HCT116 (cell line): ENCODE data around the gene TBCCD1. TPM values are rescaled to one million over a fixed set of nuclear protein-coding genes. Genes with fewer than 3 reads are reported as not detected.

Experiments
- ATAC-seq: fragments of 200-7000 bp; cut with Tn5 transposase; 2 replicates; pipeline ENCODE4 v1.9.1; 2020; ENCODE audit warnings: mild to moderate bottlenecking, moderate library complexity
- BruUV-seq: library from RNA; stranded (reverse); fragments of 400-500 nt; replicated peaks from 2 replicates; lab custom pipeline; 2021; lab: Mats Ljungman, UMichigan
- CTCF ChIA-PET: fragments of 300-600 bp; sonication (Branson Sonifier 250); formaldehyde crosslinking; loops from one replicate; lab custom pipeline; 2021; ENCODE audit warnings: antibody characterized with exemption; lab: Charles Lee
- POLR2A ChIA-PET: fragments of 300-600, 350-600 bp; sonication (Branson Sonifier 250); formaldehyde crosslinking; loops from one replicate; lab custom pipeline; 2021; ENCODE audit warnings: antibody characterized with exemption; lab: Charles Lee
- RAD21 ChIA-PET, 2 experiments: fragments of 300-600 bp; sonication (Branson Sonifier 250); formaldehyde crosslinking; loops; one replicate each; lab custom pipeline; 2023; ENCODE audit warnings: low total read pairs in 2 of 2; ENCODE audit not compliant: uncharacterized antibody in 2 of 2, unreplicated experiment in 2 of 2, low non-redundant PET in 1 of 2; lab: Charles Lee
- DNase-seq: peaks from one replicate; pipeline ENCODE4 v3.0.0-alpha.2; 2010; ENCODE audit warnings: low read depth, low spot score
- H2AFZ ChIP-seq: fragments of 200-600 bp; shearing (Covaris generic), sonication (generic); 2 replicates; pipeline ENCODE4 v1.6.1; 2017; ENCODE audit warnings: low read depth, mixed run types, mixed read lengths, antibody characterized with exemption, low read length; ENCODE audit not compliant: poor library complexity, severe bottlenecking
- H3K27ac ChIP-seq: 2 replicates; pipeline ENCODE4 v1.5.1; 2012; ENCODE audit warnings: low read depth, low read length
- H3K27me3 ChIP-seq: fragments of 200-600 bp; sonication (generic); 2 replicates; pipeline ENCODE4 v1.6.1; 2016; ENCODE audit warnings: mixed run types, low read length, mixed read lengths; ENCODE audit not compliant: insufficient read depth
- H3K36me3 ChIP-seq, 2 experiments: fragments of 200-500 bp in 1 of 2; fragments of 200-600 bp in 1 of 2; sonication (Bioruptor generic) in 1 of 2; sonication (generic) in 1 of 2; 2 replicates each; pipeline versions ENCODE4 v1.5.1 to v1.6.1; 2014 to 2016; ENCODE audit warnings: low read length in 2 of 2, inconsistent platforms in 1 of 2, mixed read lengths in 1 of 2, mixed run types in 1 of 2; ENCODE audit not compliant: insufficient read depth in 2 of 2, control insufficient read depth in 1 of 2
- H3K4me1 ChIP-seq, 2 experiments: fragments of 200-600 bp in 1 of 2; sonication (generic) in 1 of 2; 2 replicates each; pipeline versions ENCODE4 v1.5.1 to v1.6.1; 2012 to 2017; ENCODE audit warnings: low read length in 2 of 2, inconsistent platforms in 1 of 2, mild to moderate bottlenecking in 1 of 2, mixed read lengths in 1 of 2, mixed run types in 1 of 2, moderate library complexity in 1 of 2; ENCODE audit not compliant: insufficient read depth in 2 of 2, control insufficient read depth in 1 of 2
- H3K4me2 ChIP-seq: fragments of 200-600 bp; sonication (generic); 2 replicates; pipeline ENCODE4 v1.6.1; 2017; ENCODE audit warnings: mixed run types, low read length, mixed read lengths
- H3K4me3 ChIP-seq, 2 experiments: fragments of 200-600 bp in 1 of 2; sonication (generic) in 1 of 2; replicated peaks in 1 of 2; 2 replicates each; pipeline ENCODE4 v1.5.1; 2011 to 2016; ENCODE audit warnings: low read length in 2 of 2, control low read depth in 1 of 2, low read depth in 1 of 2, mild to moderate bottlenecking in 1 of 2, mixed read lengths in 1 of 2, mixed run types in 1 of 2
- H3K79me2 ChIP-seq: fragments of 200-600 bp; sonication (generic); 2 replicates; pipeline ENCODE4 v1.6.1; 2017; ENCODE audit warnings: mild to moderate bottlenecking, mixed run types, low read length, moderate library complexity, mixed read lengths; ENCODE audit not compliant: insufficient read depth
- H3K9ac ChIP-seq: fragments of 200-600 bp; sonication (generic); 2 replicates; pipeline ENCODE4 v1.6.1; 2016; ENCODE audit warnings: low read length, mixed read lengths
- H3K9me2 ChIP-seq: fragments of 200-600 bp; sonication (generic), shearing (Covaris generic); 2 replicates; pipeline ENCODE4 v1.6.1; 2017; ENCODE audit warnings: mixed run types, mild to moderate bottlenecking, moderate library complexity; ENCODE audit not compliant: insufficient read depth
- H3K9me3 ChIP-seq, 2 experiments: fragments of 200-500 bp in 1 of 2; fragments of 200-600 bp in 1 of 2; sonication (Bioruptor generic) in 1 of 2; sonication (generic) in 1 of 2; 2 replicates each; pipeline ENCODE4 v1.6.1; 2014 to 2017; ENCODE audit warnings: low read length in 2 of 2, mixed read lengths in 2 of 2, inconsistent platforms in 1 of 2, low read depth in 1 of 2, mild to moderate bottlenecking in 1 of 2, mixed run types in 1 of 2, moderate library complexity in 1 of 2; ENCODE audit not compliant: control insufficient read depth in 1 of 2, insufficient read depth in 1 of 2
- H4K20me1 ChIP-seq: fragments of 200-600 bp; sonication (generic), shearing (Covaris generic); 2 replicates; pipeline ENCODE4 v1.6.1; 2017; ENCODE audit warnings: mixed run types, mild to moderate bottlenecking, moderate library complexity; ENCODE audit not compliant: insufficient read depth
- EGR1 ChIP-seq: IDR thresholded peaks from 2 replicates; pipeline ENCODE4 v1.6.1; 2012; ENCODE audit warnings: low read depth
- ELF1 ChIP-seq: IDR thresholded peaks from 2 replicates; pipeline ENCODE4 v1.6.1; 2012; ENCODE audit warnings: low read depth, borderline replicate concordance
- FOSL1 ChIP-seq: IDR thresholded peaks from 2 replicates; pipeline ENCODE4 v1.6.1; 2012; ENCODE audit warnings: low read depth
- REST ChIP-seq: IDR thresholded peaks from 2 replicates; pipeline ENCODE4 v1.6.1; 2012; ENCODE audit warnings: low read depth
- SP1 ChIP-seq: IDR thresholded peaks from 2 replicates; pipeline ENCODE4 v1.6.1; 2012; ENCODE audit warnings: low read depth
- SRF ChIP-seq: IDR thresholded peaks from 2 replicates; pipeline ENCODE4 v1.6.1; 2012; ENCODE audit warnings: low read depth
- TCF7L2 ChIP-seq: IDR thresholded peaks from 2 replicates; pipeline ENCODE4 v1.7.0; 2011; ENCODE audit warnings: borderline replicate concordance, inconsistent platforms; ENCODE audit not compliant: insufficient read depth, insufficient read length; ENCODE audit errors: extremely low read depth
- YY1 ChIP-seq: IDR thresholded peaks from 2 replicates; pipeline ENCODE4 v1.6.1; 2011; ENCODE audit warnings: low read length, low read depth, moderate library complexity, mild to moderate bottlenecking; ENCODE audit not compliant: insufficient replicate concordance; ENCODE audit errors: extremely low read depth
- ZFX ChIP-seq: fragments of 450-650 bp; IDR thresholded peaks from 2 replicates; pipeline ENCODE4 v1.6.1; 2017
- intact Hi-C: fragments of 100-400 bp; cut with micrococcal nuclease; formaldehyde crosslinking; loops from 2 replicates; pipeline ENCODE4 v1.10.0; 2022
- total RNA-seq: library from RNA; stranded (reverse); gene quantifications from one replicate; pipeline ENCODE4 v1.2.1, GENCODE V29; 2021; ENCODE audit not compliant: unreplicated experiment

Gene TBCCD1
- total RNA-seq, 1 experiment from 2014 or later: 16.8 TPM

- TF ChIP-seq EGR1 (no peak), TCF7L2 (no peak)
Measured at GRCh38 chr3:186549497-186549896, 17.6 kb downstream of the TBCCD1 start (continued).

- no peaks in the 10 kb centered on the region for H3K9me2 ChIP-seq
- no peaks in the 10 kb centered on the region for H4K20me1 ChIP-seq
- no peak within 1 kb of the TSS for H3K4me3 ChIP-seq
- H3K9ac ChIP-seq: no peak within 1 kb of the TSS
- H3K27ac ChIP-seq: no peak within 1 kb of the TSS
- H3K27me3 ChIP-seq: no peaks in the 10 kb centered on the region
- ChIA-PET RAD21 (no interaction called here), CTCF (interaction anchor here (0.7 to 1.2 kb wide), 2 partner anchors 257 to 285 kb away, joined by 4 to 5 read pairs; no protein-coding TSS in a partner anchor)
- H3K4me1 ChIP-seq: peaks cover 9 to 17% of the 10 kb centered on the region in 2 experiments; a peak in 3 of 4 replicates
- no peaks in the 10 kb centered on the region for H3K79me2 ChIP-seq
- TF ChIP-seq YY1 (no peak), ZFX (no peak), FOSL1 (no peak), REST (no peak), ELF1 (no peak), SRF (no peak), SP1 (no peak), TCF7L2 (no peak)
- TF ChIP-seq, all 23 proteins: peak for 0
- DNase-seq: no peak
- no TSS peak for BruUV-seq
- Histone ChIP-seq H3K9me3 (no peaks in the 10 kb centered on the region), H3K36me3 (peaks cover 0 to 2% of the 10 kb centered on the region in 2 experiments; a peak in 2 of 4 replicates), H2AFZ (no peak within 1 kb of the TSS), H3K4me2 (no peak within 1 kb of the TSS)
- POLR2A ChIA-PET: no interaction called here
- intact Hi-C loops: no loop called here
- ATAC-seq: no peak
Measured at GRCh38 chr3:186544281-186544680, 22.9 kb downstream of the TBCCD1 start, which contains the start of gene CRYGS. Gene CRYGS, minus strand, starts transcription at chr3:186544380. Its CDS starts 54 bp downstream, at chr3:186544326.
